ELR (cell line): ENCODE data around the gene PYGL.
A peak's percentile ranks its signal among the peaks of the same experiment; 100 is the strongest.

Experiments used
- DNase-seq: peaks from one replicate; pipeline ENCODE4 v3.0.0-alpha.2; 2015; ENCODE audit warnings: low read depth

PYGL gene

GRCh38 chr14:50871914-50872732 lies 72.2 kb downstream of the PYGL start, which contains the start of gene ABHD12B:
TSS of gene ABHD12B (plus strand) at chr14:50872053. CDS start at chr14:50872175, 122 bp downstream.
- no peak for DNase-seq

GRCh38 chr14:50871228-50871627 lies 73.1 kb downstream of the PYGL start:
- no peak for DNase-seq

GRCh38 chr14:50865391-50866076 lies 78.7 kb downstream of the PYGL start:
- DNase-seq: peak; percentile 67

GRCh38 chr14:50864946-50865345 lies 79.3 kb downstream of the PYGL start:
- no peak for DNase-seq

GRCh38 chr14:50864237-50864636 lies 80.0 kb downstream of the PYGL start:
- no peak for DNase-seq

GRCh38 chr14:50862036-50862570 lies 82.2 kb downstream of the PYGL start:
- no peak for DNase-seq

- DNase-seq: peak; percentile 86
These were observed 83.7 kb downstream of the PYGL start for GRCh38 chr14:50860478-50861086.

GRCh38 chr14:50859296-50859624 lies 85.0 kb downstream of the PYGL start:
- DNase-seq: no peak

GRCh38 chr14:50856660-50857059 lies 87.6 kb downstream of the PYGL start:
- DNase-seq: no peak

- peak; percentile 49 for DNase-seq
These were observed 88.7 kb downstream of the PYGL start for GRCh38 chr14:50855558-50855957.
